ENCODE measurements around the gene TMEM54.
"Not testable (repeated sequence)": the region's sequence is repeated elsewhere in the genome, so short reads cannot be mapped to it uniquely, and the experiment has no call there.

TMEM54 gene

DNA sequence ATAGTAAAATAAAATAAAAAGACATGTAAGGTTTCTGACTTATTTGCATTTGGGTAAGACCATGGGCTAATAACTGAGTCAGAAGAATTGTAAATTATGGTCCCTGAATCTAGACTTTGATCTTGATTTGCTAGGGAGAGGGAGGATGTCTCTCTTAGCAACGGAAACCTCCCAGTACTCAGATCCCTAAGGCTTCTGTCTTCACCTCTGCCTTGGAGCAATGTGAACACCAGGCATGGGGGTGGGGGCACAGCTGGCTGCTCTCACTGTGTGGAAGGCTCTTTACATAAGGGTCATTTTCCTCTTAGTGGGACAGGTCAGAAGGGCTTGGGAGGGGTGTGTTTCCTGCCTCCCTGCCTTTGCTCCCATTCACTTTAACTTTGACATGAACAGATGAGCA lies 17.0 kb upstream of the TMEM54 start:
- no peak for DNase-seq

DNA sequence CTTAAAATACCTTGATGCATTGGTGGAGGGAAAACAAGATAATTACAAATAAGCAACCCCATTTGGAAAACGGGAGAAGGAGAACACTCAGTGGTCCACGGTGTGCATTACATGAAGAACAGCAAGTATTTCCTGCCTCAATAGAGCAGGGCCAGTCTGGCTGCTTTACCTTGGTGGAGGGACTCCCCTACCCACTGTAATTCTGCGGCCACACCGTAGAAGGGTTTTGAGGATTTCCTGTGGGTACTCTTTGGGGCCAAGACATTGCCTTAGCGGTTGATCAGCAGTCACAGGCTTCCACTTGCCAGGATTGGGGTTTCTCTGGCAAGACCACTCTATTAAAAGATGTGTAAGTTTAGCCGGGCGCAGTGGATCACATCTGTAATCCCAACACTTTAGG lies 16.3 kb upstream of the TMEM54 start:
- DNase-seq: no peak

DNA sequence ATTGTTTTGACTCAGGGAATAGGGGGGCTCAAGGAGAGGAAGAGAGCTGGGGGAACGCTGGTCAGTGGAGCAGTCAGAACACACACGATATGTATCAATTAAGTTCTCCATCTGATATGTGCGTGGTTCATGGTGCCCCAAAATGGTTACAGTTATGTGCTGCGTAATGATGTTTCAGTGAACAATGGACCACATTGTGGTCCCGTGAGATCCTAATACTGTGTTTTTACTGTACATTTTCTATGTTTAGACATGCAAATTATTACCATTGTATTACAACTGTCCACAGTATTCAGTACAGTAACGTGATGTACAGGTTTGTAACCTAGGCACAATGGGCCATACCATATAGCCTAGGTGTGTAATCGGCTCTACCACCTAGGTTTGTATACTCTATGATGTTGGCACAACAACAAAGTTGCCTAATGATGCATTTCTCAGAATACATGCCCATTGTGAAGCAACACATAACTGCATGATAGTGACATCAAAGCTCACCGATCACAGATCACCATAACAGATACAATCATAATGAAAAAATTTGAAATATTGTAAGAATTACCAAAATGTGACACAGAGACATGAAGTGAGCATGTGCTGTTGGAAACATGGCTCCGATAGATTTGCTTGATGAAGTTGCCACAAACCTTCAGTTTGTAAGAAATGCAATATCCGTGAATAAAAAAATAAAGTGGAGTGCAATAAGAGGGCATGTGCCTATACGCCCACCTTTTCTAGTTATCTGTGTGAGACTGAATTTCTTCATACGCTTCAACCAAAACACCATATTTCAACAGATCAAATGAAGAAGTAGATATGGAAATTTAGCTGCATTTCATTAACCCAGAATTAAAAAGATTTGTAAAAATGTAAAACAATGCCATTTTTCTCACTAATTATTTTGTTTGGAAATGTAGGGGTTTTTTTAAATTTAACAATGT lies 14.8 kb upstream of the TMEM54 start:
- DNase-seq: no peak

DNA sequence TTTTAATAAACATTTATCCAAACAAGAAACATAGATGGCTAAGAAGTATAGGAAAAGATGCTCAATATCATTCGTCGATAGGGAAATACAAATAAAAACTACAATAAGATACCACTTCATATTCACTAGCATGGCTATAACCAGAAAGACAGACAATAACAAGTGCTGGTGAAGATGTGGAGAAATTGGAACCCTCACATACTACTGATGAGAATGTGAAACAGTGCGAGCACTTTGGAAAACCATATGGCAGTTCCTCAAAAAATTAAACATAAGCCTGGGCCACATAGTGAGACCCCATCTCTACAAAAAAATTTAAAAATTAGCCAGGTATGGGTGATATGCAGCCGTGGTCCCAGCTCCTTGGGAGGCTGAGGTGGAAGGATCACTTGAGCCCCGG lies 9.1 kb upstream of the TMEM54 start:
- no peak for DNase-seq

DNA sequence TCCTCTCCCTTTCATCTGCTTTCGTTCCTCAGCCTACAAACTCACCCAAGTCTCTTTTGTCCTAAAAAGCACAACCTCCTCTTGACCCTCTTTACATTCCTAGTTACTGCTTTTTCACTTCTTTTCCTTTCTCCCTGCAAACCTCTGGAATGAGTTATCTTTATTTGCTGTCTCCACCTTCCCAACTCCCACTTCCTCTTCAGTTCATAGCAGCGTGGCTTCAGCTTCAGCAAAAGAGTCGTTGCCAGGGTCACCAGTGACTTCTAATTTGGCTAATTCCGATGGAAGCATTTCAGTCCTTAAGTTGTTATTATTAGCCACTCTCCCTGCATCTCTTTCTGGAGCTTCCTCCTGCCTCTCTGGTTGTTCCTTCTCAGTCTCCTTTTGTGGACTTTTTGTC lies 6.2 kb upstream of the TMEM54 start:
- no peak for DNase-seq

DNA sequence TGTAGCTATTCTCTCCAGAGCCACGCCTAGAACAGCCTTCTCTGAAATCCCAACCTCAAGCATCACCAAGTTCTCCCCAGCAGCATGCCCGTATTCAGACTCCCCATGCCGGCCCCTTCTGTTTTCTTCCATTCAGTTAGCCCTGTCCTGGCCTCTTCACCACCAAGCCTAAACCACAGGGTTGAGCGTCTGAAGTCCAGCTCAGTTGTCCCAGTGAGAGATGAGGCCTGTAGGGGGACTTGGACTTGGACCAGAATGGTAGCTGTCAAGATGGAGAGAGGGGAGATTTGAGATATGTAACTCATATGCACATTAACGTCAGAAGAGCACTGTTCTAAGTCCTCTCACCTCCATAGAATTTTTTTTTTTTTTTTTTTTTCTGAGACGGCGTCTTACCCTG lies 5.5 kb upstream of the TMEM54 start:
- DNase-seq: no peak

DNA sequence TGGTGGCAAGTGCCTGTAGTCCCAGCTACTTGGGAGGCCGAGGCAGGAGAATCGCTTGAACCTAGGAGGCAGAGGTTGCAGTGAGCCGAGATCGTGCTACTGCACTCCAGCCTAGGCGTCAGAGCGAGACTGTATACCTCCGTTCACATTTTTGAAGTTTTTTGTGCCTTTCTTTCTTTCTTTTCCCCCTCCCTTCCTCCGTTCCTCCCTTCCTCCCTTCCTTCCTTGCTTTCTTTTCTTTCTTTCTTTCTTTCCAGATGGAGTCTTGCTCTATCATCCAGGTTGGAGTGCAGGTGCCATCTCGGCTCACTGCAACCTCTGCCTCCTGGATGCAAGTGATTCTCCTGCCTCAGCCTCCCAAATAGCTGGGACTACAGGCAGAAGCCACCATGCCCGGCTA lies 4.4 kb upstream of the TMEM54 start:
- not testable (repeated sequence) for DNase-seq

DNA sequence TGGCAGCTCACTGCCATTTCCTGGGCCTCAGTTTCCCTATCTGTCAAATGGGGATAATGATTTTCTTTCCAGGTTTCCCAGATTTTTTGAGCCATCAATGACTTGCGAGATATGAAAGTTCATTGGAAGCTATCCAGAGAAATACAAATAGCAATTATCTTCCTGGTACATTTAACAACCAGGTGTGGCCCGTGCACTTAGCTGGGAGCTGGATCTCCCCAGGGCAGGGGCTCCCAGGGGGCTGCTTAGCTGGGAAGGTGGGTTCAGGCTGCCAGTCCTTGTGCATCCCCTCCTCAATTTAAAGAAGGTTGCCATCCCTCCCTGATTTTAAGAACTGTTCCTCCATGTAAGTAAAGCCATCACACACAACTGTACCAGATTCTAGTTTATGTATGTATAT lies 3.6 kb upstream of the TMEM54 start:
- no peak for DNase-seq

DNA sequence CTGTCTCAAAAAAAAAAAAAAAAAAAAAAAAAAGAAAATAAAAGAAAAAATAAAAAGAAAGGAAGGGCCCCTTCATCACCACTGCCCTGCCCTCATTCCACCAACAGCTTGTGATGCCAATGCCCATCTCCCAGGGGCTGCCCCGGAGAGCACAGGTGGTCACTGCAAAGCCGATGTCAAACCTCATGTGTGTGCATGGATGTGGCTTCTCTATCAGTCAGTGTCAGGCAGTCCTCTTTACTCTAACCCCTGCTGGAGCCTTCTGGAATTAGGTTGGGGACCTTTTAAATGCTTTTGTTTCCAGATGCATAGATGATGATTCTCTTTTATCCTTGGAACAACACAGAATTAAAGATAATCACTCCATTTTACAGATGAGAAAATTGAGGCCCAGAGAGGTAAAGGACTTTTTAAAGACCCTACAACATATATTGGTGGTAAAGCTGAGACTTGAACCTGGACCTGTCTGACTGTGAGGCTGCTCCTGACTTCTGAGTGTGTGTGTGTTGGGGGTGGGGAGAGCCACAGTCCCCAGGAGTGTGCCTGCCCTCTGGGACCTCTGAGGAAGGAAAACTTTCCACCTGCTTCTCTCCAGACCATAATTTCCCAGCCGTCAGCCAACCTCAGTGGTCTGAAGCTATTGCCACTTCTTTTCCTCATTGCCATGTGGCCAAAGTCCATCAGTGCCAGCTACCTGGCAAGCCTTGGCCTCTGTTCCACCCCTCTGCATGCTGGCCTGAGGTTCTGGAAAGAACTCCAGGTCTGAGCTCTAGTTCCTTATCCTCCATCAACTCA lies 3.0 kb upstream of the TMEM54 start:
- DNase-seq: no peak

DNA sequence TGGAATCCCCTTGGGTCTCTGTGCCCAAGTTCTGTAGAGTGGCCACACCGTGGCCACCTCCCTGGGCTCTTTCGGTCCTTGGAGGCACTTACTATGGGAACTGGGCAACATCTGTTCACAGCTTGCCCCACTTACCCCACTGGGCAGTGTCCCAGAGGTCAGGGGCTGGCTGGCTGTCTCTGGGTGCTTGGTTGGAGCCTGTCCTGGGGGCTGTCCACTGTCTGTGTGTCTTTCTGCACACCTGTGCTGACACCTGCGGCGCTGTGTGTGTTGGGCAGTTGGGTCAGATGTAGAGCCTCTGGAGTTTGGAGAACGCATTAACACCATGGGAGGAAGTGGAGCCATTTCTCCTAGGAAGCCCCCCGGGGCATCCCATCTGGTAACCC lies 1.3 kb upstream of the TMEM54 start:
- DNase-seq: no peak

DNA sequence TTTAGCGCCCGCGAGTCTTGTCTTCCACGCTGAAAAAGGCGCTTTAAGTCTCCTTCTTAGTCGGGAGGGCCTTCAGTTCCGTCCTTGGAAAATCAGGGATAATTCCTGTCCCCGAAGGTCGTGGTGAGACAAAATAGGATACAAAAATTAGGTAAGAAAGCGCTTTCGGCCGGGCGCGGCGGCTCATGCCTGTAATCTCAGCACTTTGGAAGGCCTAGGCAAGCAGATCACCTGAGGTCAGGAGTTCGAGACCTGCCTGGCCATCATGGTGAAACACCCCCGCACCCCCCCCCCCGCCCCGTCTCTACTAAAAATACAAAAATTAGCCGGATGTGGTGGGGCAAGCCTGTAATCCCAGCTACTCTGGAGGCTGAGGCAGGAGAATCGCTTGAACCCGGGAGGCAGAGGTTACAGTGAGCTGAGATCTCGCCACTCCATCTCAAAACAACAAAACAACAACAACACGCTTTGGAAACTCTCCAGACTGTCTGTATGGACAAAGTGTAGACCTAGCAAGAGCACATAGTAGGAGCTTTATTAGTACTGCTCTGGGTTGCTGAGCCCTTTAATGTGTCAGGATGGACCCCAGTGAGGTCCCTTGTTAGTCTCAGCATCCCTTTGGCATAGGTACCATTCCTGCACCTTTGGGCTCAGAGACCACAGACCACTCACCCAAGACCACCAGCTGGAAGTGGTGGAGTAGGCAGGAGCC lies 790 bp upstream of the TMEM54 start:
- no peak for DNase-seq

DNA sequence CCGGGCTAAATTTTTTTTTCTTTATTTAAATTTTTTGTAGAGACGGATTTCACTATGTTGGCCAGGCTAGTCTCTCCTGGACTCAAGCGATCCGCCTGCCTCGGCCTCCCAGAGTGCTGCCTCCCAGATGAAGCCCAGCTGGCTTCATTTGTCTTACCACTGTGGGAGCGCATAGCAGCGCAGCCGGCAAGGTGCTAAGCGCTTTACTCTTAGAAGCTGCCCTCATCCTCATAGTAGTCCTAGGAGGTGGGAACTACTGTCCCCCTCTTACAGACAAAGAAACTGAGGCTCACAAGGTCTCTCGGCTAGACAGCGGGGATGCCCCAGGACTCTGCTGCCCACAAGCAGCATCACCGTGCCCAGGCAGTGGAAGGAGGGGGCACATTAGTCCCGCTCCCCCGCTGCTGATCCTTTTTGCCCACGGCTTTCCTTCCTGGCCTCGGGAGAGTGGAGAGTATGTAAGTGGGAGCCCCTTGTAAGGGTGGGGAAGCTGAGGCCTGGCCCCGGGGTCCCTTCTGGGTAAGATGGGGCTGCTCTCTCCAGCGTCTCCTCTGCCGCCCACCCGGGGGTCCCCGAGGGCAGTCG lies 726 bp downstream of the TMEM54 start:
- DNase-seq: no peak

DNA sequence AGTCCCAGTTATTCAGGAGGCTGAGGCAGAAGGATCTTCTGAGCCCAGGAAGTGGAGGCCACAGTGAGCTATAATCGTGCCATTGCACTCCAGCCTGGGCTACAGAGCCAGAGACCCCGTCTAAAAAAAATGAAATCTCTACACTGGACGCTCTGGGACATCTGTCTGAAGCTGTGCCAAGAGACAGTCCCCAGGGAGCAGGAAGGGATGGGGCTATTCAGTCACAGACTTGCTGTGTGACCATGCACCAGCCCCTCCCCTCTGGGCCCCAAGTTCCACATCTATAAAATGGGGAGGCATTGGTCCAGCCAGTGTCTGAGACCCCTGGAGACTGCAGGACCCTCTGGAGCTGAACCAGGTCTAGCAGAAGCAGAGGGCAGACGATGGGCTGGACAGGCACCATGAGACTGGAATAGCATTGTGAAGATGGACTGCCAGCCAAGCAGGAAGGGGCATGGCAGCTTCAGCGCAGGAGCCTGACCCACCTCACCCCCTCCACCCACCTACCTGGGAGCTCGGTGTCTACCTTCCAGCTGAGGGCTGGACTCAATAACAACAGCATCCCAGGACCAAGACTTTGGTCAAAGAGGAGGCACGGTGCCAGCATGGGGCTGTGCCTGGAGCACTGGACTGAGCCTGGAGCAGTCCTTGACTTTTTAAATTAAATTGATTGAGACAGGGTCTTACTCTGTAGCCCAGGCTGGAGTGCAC lies 1.4 kb downstream of the TMEM54 start:
- DNase-seq: no peak

DNA sequence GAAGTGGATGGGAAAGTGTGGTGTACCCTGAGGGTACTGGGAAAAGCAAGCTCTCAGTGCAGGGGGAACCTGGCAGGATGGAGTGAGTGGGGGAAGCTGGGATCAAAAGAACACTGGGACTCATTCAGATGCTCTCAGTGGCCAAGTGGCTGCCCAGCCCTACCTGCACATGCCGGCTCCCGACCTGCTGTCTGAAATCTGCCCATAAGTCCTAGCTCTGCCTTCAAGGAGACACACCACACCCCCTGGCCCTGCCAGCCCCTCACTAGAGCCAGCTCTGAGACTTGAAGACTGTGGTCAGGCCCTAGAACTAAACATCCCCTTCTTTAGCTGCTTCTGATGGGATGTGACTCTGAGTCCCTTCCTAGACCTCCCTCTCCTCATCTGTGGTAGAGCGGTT lies 2.2 kb downstream of the TMEM54 start:
- DNase-seq: no peak

DNA sequence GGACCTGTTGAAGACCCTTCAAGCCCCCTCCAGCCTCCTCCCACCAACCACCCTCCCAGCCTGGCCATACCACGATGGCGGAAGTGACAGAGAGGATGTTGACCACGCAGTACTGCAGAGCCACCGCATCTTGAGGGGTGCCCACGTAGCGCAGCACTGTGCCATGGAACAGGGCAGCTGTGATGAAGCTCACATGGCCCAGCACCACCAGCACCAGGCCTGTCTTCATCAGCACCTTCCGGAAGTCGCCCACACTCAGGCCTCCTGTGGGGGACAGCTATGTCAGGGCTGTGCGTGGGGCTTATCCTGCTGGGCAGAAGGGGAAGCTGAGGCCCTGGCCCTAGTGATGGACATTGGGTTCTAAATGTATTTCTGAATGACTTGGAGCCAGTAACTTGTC lies 3.1 kb downstream of the TMEM54 start:
- no peak for DNase-seq

DNA sequence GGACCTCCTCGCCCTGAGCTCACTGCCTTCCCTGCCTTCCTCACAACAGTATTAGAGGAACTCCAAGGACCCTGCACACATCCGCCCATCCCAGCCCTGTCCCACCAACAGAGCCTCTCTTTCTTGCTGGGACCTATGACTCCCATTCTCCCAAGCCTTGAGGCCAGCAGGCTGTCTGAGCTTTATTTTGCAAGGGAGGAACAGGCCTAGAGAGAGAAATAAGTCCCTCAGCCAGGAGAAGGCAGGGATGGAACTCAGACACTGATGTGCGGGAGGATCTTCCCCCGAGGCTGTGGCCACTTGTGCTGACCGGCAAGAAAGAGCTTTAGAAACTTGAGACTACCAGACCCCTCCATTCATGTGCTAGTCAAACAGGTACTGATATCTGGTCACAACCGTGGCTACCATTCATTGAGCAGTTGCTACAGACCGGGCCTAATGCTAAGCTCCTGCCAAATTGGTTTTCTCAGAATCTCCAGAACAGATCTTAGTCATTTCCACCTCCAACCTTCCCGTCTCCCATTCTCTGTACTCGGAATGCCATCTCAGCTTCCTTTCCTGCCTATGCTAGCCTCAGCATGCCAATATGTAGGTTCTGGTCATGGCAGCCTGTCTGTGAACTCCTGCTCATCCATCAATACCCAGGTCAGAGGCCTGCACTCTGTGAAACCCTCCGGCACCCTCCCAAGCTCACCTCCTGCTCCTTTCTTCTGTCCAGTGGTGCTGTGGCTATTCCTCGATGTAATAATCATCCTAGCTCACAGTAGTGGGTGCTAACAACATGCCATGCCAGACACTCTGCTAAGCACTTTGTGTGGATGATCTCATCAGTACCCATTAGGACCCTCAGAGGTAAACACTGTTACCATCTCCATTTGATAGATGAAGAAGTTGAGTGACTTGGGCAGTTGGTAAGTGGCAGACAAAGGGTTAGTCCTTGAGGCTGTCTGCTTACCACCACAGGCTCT lies 3.8 kb downstream of the TMEM54 start:
- DNase-seq: no peak

DNA sequence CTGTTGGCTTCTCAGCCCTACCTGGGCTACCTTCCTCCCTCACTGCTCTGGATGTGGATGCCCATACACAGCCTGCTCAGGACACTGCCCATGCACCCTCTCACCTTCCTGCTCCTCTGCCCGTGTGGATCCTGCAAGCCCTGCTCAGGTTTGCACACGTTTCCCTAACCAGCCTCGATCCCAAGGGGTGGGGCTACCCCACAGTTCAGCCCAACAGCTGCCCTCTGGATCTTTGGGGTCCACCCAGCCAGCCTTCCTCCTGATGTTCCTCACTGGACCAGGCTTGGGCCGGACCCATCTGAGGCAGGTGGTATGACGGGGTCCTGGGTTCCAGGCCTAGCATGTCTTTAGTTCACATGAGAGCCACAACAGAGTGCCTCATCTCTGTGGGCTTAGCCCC lies 4.7 kb downstream of the TMEM54 start:
- no peak for DNase-seq

DNA sequence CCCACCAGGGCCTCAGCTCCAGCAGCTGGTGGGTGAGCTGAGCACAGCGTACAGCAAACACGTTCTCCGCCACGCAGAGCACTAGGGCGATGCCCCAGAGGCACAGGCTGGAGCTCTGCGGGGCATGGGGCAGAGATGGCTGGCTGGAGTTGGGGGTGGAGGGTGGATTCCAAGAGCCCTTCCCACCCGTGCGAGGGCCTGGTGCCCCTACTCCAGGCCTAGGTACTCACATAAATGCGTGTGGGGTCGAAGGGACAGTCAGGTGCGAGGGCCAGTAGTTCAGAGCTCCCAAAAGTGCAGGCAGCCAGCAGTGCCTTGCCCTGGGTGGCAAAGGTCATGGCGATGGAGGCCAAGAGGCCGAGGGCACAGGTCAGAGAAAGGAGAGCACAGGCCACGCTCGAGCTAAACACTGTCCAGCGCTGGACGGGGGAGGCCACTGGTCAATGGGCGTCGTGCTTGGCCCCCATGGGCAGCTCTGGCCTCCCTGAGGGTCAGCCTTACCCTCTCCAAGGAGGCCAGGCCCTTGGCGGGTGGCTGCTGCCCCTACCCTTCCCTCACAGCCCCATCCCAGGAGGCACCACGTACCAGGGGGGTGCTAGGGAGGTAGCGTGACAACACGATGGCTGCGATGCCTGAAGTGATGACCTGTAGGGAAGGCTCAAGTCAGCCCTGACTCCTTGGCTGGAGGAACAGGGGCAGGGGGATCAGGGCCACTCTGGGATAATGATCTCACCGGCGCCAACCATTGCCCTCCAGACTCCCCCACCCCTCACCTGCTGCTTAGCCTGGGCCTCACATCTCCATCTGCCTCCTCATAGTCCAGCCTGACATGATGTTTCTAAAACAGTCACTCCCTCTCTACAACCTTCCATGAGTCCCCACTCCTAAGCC lies 5.6 kb downstream of the TMEM54 start:
- no peak for DNase-seq

DNA sequence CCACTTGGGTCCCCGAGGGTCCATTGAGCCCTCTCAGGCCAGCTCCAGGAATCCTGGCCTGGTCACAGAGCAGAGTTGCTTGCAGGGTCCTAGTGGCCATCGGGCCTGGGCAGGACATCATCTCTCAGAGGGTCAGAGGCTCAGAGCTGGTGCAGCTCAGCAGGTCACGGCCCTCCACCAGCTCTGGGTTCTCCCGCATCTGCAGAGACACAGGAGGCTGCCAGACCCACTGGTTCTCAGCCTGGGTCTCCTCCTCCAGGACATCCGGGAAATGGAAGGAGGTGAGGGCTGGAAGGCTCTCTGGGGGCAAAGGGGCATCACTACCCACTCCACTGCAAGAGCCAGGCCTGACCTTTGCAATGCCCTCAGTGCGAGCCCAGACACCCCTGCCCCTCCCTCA lies 6.5 kb downstream of the TMEM54 start:
- no peak for DNase-seq

DNA sequence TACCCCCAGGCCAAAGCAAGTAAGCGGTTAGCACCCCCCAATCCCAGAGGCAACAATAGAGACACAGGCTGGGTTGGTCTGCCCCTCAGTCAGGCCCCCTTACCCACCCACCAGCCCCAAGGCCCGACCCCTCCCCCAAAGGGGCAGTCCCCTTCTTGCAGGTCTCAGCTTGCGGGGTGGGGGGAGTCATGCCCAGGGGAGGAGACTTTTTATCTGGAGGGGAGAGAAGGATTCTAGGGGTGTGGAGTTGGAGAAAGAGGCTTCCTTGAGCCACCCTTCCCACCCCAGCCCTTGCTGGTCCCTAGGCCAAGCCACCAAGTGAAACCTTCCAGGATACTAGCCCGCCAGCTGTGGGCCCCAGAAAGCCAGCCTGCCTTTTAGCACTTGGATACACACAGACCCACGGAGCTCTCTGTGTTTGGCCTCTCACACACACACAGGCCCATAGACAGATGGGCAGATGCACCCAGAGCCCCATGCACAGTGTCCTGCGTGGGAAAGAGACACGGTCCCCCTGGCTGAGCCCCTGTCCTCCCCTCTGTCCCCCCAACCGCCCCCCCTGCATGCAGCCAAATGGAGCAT lies 7.1 kb downstream of the TMEM54 start:
- DNase-seq: no peak
